Esophagus squamous epithelium (tissue), 4 donors: ENCODE results near the gene LIMS1.
"Not testable (repeated sequence)": the region's sequence is repeated elsewhere in the genome, so short reads cannot be mapped to it uniquely, and the experiment has no call there.

Experiments
- CTCF ChIP-seq, 6 experiments: fragments of 450-650 bp in 4 of 6; fragments of 200-600 bp in 2 of 6; sonication (generic) in 2 of 6; IDR thresholded peaks; one replicate each; pipeline ENCODE4 v1.5.1; 2016 to 2019; ENCODE audit warnings: antibody characterized with exemption in 6 of 6, mild to moderate bottlenecking in 4 of 6, moderate library complexity in 4 of 6
- POLR2A ChIP-seq, 4 donors: fragments of 450-650 bp; IDR thresholded peaks; one replicate each; pipeline ENCODE4 v1.6.1; 2017; ENCODE audit warnings: antibody characterized with exemption in 4 of 4, mild to moderate bottlenecking in 4 of 4, moderate library complexity in 3 of 4

- TF ChIP-seq CTCF, POLR2A (IDR thresholded peaks at IDR 0.05): not testable (repeated sequence)
Observed at GRCh38 chr2:108664979-108665378, 130.7 kb downstream of the LIMS1 start.
